GM23338 (cell line): ENCODE results near the gene USP8. TPM values are rescaled to one million over a fixed set of nuclear protein-coding genes. Genes with fewer than 3 reads are reported as not detected.
"Not testable (repeated sequence)": the region's sequence is repeated elsewhere in the genome, so short reads cannot be mapped to it uniquely, and the experiment has no call there.

Experiments used
- ATAC-seq: fragments of 200-7000 bp; cut with Tn5 transposase; 3 replicates; pipeline ENCODE4 v1.9.1; 2020
- DNase-seq: peaks from one replicate; pipeline ENCODE4 v3.0.0-alpha.2; 2015; ENCODE audit warnings: low spot score
- H2AFZ ChIP-seq: fragments of 200-600 bp; sonication (generic); 2 replicates; pipeline ENCODE4 v1.8.0; 2016; ENCODE audit warnings: antibody characterized with exemption, mild to moderate bottlenecking, moderate library complexity
- H3F3A ChIP-seq: fragments of 200-600 bp; sonication (generic); replicated peaks from 2 replicates; pipeline ENCODE4 v1.8.0; 2017; ENCODE audit warnings: antibody characterized with exemption, mixed run types, low read depth
- H3K27ac ChIP-seq: fragments of 200-600 bp; sonication (generic); 2 replicates; pipeline ENCODE4 v1.6.1; 2016; ENCODE audit warnings: low read depth
- H3K27me3 ChIP-seq: fragments of 200-600 bp; sonication (generic); 2 replicates; pipeline ENCODE4 v1.8.0; 2016; ENCODE audit warnings: mild to moderate bottlenecking, mixed run types, moderate library complexity; ENCODE audit not compliant: insufficient read depth
- H3K36me3 ChIP-seq: fragments of 200-600 bp; sonication (generic); 2 replicates; pipeline ENCODE4 v1.8.0; 2016; ENCODE audit warnings: mild to moderate bottlenecking; ENCODE audit not compliant: insufficient read depth
- H3K4me1 ChIP-seq: fragments of 200-600 bp; sonication (generic); 2 replicates; pipeline ENCODE4 v1.8.0; 2016; ENCODE audit warnings: mild to moderate bottlenecking, moderate library complexity; ENCODE audit not compliant: insufficient read depth
- H3K4me2 ChIP-seq: fragments of 200-600 bp; sonication (generic); 2 replicates; pipeline ENCODE4 v1.7.1; 2017; ENCODE audit warnings: mixed run types
- H3K4me3 ChIP-seq: fragments of 200-600 bp; sonication (generic); 2 replicates; pipeline ENCODE4 v1.6.1; 2016; ENCODE audit warnings: mixed run types
- H3K79me2 ChIP-seq: fragments of 200-600 bp; sonication (generic); replicated peaks from 2 replicates; pipeline ENCODE4 v1.8.0; 2017; ENCODE audit warnings: mild to moderate bottlenecking; ENCODE audit not compliant: insufficient read depth
- H3K9me2 ChIP-seq: fragments of 200-600 bp; sonication (generic); 2 replicates; pipeline ENCODE4 v1.8.0; 2017; ENCODE audit not compliant: insufficient read depth
- H4K20me1 ChIP-seq: fragments of 200-600 bp; sonication (generic); replicated peaks from 2 replicates; pipeline ENCODE4 v1.8.0; 2017; ENCODE audit warnings: mild to moderate bottlenecking; ENCODE audit not compliant: insufficient read depth
- H3K27ac Mint-ChIP-seq: 2 replicates; pipeline ENCODE4 v1.8.0; 2020; ENCODE audit warnings: inconsistent platforms, mild to moderate bottlenecking, moderate library complexity, mixed read lengths
- H3K27me3 Mint-ChIP-seq: 3 replicates; pipeline ENCODE4 v1.8.0; 2022; ENCODE audit warnings: low read depth, mild to moderate bottlenecking, moderate library complexity, mixed read lengths, inconsistent platforms; ENCODE audit not compliant: insufficient read depth, poor library complexity
- H3K36me3 Mint-ChIP-seq: 3 replicates; pipeline ENCODE4 v1.8.0; 2021; ENCODE audit warnings: low read depth, mild to moderate bottlenecking, inconsistent platforms, moderate library complexity, mixed read lengths
- H3K4me1 Mint-ChIP-seq: 3 replicates; pipeline ENCODE4 v1.8.0; 2020; ENCODE audit warnings: mild to moderate bottlenecking, inconsistent platforms, mixed read lengths
- H3K4me3 Mint-ChIP-seq: 3 replicates; pipeline ENCODE4 v1.8.0; 2021; ENCODE audit warnings: moderate library complexity, mild to moderate bottlenecking, inconsistent platforms, mixed read lengths
- H3K9me3 Mint-ChIP-seq: 3 replicates; pipeline ENCODE4 v1.8.0; 2020; ENCODE audit warnings: moderate library complexity, mild to moderate bottlenecking, inconsistent platforms, mixed read lengths
- EZH2 ChIP-seq: fragments of 200-600 bp; sonication (generic); IDR thresholded peaks from one replicate; pipeline ENCODE4 v1.8.0; 2017; ENCODE audit warnings: antibody characterized with exemption, mild to moderate bottlenecking, low read depth; ENCODE audit not compliant: unreplicated experiment
- JUNB ChIP-seq: IDR thresholded peaks from one replicate; pipeline ENCODE4 v1.6.1; 2016; ENCODE audit warnings: antibody characterized with exemption; ENCODE audit not compliant: unreplicated experiment
- polyA plus RNA-seq: library from polyadenylated mRNA; unstranded; fragments of >200 nt; fragmentation: Nextera tagmentation; extraction: Ambion mirVana; gene quantifications from 2 replicates; pipeline ENCODE4 v1.2.1, GENCODE V29; 2016
- total RNA-seq: library from RNA; depleted of rRNA; stranded (reverse); fragments of >200 nt; shearing (Covaris generic); gene quantifications from 2 replicates; pipeline ENCODE4 v1.2.3, GENCODE V29; 2014
- TF ChIP-seq, protein P1 (sequence below): fragments of 250-450 bp; sonication (Bioruptor Pico); IDR thresholded peaks from 2 replicates; pipeline ENCODE4 v1.5.0; 2020; ENCODE audit warnings: mild to moderate bottlenecking, moderate library complexity
- TF ChIP-seq, protein P2 (sequence below): IDR thresholded peaks from one replicate; pipeline ENCODE4 v1.6.1; 2018; ENCODE audit warnings: antibody characterized with exemption; ENCODE audit not compliant: unreplicated experiment

Gene USP8
- total and polyA plus RNA-seq, 2 experiments from 2014 or later, result 64.8 to 68.6 TPM

DNA sequence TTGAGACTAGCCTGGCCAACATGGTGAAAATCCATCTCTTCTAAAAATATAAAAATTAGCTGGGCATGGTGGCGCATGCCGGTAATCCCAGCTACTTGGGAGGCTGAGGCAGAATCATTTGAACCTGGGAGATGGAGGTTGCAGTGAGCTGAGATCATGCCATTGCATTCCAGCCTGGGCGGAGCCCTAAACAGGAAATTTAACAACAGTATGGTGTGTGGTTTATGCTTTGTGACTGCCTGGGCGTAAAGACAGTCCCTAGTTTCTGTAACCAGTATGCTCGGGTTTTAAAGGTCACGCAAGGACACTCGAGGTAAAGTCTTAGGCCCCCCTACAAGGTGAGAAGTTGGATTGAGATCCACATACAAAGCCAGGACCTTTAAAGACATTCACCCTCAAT, 78.9 kb downstream of the USP8 start (continued):
- TF ChIP-seq, protein P1, sequence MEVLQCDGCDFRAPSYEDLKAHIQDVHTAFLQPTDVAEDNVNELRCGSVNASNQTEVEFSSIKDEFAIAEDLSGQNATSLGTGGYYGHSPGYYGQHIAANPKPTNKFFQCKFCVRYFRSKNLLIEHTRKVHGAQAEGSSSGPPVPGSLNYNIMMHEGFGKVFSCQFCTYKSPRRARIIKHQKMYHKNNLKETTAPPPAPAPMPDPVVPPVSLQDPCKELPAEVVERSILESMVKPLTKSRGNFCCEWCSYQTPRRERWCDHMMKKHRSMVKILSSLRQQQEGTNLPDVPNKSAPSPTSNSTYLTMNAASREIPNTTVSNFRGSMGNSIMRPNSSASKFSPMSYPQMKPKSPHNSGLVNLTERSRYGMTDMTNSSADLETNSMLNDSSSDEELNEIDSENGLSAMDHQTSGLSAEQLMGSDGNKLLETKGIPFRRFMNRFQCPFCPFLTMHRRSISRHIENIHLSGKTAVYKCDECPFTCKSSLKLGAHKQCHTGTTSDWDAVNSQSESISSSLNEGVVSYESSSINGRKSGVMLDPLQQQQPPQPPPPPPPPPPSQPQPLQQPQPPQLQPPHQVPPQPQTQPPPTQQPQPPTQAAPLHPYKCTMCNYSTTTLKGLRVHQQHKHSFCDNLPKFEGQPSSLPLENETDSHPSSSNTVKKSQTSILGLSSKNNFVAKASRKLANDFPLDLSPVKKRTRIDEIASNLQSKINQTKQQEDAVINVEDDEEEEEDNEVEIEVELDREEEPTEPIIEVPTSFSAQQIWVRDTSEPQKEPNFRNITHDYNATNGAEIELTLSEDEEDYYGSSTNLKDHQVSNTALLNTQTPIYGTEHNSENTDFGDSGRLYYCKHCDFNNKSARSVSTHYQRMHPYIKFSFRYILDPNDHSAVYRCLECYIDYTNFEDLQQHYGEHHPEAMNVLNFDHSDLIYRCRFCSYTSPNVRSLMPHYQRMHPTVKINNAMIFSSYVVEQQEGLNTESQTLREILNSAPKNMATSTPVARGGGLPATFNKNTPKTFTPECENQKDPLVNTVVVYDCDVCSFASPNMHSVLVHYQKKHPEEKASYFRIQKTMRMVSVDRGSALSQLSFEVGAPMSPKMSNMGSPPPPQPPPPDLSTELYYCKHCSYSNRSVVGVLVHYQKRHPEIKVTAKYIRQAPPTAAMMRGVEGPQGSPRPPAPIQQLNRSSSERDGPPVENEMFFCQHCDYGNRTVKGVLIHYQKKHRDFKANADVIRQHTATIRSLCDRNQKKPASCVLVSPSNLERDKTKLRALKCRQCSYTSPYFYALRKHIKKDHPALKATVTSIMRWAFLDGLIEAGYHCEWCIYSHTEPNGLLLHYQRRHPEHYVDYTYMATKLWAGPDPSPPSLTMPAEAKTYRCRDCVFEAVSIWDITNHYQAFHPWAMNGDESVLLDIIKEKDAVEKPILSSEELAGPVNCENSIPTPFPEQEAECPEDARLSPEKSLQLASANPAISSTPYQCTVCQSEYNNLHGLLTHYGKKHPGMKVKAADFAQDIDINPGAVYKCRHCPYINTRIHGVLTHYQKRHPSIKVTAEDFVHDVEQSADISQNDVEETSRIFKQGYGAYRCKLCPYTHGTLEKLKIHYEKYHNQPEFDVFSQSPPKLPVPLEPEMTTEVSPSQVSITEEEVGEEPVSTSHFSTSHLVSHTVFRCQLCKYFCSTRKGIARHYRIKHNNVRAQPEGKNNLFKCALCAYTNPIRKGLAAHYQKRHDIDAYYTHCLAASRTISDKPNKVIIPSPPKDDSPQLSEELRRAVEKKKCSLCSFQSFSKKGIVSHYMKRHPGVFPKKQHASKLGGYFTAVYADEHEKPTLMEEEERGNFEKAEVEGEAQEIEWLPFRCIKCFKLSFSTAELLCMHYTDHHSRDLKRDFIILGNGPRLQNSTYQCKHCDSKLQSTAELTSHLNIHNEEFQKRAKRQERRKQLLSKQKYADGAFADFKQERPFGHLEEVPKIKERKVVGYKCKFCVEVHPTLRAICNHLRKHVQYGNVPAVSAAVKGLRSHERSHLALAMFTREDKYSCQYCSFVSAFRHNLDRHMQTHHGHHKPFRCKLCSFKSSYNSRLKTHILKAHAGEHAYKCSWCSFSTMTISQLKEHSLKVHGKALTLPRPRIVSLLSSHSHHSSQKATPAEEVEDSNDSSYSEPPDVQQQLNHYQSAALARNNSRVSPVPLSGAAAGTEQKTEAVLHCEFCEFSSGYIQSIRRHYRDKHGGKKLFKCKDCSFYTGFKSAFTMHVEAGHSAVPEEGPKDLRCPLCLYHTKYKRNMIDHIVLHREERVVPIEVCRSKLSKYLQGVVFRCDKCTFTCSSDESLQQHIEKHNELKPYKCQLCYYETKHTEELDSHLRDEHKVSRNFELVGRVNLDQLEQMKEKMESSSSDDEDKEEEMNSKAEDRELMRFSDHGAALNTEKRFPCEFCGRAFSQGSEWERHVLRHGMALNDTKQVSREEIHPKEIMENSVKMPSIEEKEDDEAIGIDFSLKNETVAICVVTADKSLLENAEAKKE (CRISPR knock-in tag), result no peak
- TF ChIP-seq, protein P2, sequence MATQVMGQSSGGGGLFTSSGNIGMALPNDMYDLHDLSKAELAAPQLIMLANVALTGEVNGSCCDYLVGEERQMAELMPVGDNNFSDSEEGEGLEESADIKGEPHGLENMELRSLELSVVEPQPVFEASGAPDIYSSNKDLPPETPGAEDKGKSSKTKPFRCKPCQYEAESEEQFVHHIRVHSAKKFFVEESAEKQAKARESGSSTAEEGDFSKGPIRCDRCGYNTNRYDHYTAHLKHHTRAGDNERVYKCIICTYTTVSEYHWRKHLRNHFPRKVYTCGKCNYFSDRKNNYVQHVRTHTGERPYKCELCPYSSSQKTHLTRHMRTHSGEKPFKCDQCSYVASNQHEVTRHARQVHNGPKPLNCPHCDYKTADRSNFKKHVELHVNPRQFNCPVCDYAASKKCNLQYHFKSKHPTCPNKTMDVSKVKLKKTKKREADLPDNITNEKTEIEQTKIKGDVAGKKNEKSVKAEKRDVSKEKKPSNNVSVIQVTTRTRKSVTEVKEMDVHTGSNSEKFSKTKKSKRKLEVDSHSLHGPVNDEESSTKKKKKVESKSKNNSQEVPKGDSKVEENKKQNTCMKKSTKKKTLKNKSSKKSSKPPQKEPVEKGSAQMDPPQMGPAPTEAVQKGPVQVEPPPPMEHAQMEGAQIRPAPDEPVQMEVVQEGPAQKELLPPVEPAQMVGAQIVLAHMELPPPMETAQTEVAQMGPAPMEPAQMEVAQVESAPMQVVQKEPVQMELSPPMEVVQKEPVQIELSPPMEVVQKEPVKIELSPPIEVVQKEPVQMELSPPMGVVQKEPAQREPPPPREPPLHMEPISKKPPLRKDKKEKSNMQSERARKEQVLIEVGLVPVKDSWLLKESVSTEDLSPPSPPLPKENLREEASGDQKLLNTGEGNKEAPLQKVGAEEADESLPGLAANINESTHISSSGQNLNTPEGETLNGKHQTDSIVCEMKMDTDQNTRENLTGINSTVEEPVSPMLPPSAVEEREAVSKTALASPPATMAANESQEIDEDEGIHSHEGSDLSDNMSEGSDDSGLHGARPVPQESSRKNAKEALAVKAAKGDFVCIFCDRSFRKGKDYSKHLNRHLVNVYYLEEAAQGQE, result no peak
- no peak for TF ChIP-seq EZH2
- no peak for TF ChIP-seq JUNB

DNA sequence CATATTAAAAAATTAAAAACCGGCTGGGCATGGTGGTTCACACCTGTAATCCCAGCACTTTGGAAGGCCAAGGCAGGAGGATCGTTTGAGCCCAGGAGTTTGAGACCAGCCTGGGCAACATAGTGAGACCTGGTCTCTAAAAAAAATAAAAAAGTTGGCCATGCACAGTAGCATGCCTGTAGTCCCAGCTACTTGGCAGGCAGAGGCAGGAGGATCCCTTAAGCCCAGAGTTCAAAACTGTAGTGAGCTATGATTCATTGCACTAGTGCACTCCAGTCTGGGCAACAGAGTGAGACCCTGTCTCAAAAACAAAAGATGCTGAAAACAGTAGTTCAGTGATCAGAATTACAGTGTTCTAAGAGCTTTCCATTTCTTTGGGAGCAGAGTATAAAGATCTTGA, 81.5 kb downstream of the USP8 start:
- H3F3A ChIP-seq, DNase-seq, H4K20me1 ChIP-seq, H3K4me3 Mint-ChIP-seq, H3K27ac ChIP-seq, H2AFZ ChIP-seq, H3K79me2 ChIP-seq, H3K36me3 ChIP-seq, H3K4me3 ChIP-seq, H3K4me2 ChIP-seq, H3K27me3 Mint-ChIP-seq, H3K9me3 Mint-ChIP-seq, H3K36me3 Mint-ChIP-seq, H3K9me2 ChIP-seq, H3K27me3 ChIP-seq, H3K27ac Mint-ChIP-seq: not testable (repeated sequence)
- peaks cover 11% of the 10 kb centered on the region; the same call in 1 of the 2 replicates for H3K4me1 ChIP-seq
- peaks cover 12% of the 10 kb centered on the region for H3K4me1 Mint-ChIP-seq
- ATAC-seq, result peak; percentile 17; the same call in 2 of the 3 replicates
